ENCODE data around the gene TNF.

GRCh38 chr6:31547727-31548543, 27.4 kb upstream of the TNF start:
- TF ChIP-seq, protein P1, sequence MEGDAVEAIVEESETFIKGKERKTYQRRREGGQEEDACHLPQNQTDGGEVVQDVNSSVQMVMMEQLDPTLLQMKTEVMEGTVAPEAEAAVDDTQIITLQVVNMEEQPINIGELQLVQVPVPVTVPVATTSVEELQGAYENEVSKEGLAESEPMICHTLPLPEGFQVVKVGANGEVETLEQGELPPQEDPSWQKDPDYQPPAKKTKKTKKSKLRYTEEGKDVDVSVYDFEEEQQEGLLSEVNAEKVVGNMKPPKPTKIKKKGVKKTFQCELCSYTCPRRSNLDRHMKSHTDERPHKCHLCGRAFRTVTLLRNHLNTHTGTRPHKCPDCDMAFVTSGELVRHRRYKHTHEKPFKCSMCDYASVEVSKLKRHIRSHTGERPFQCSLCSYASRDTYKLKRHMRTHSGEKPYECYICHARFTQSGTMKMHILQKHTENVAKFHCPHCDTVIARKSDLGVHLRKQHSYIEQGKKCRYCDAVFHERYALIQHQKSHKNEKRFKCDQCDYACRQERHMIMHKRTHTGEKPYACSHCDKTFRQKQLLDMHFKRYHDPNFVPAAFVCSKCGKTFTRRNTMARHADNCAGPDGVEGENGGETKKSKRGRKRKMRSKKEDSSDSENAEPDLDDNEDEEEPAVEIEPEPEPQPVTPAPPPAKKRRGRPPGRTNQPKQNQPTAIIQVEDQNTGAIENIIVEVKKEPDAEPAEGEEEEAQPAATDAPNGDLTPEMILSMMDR (IDR thresholded peaks at IDR 0.05; ENCODE audit: insufficient read depth, low read depth, low read length) = no peak
- TF ChIP-seq EZH2 (IDR thresholded peaks at IDR 0.05; ENCODE audit: insufficient read depth, low read length) = no peak

All from astrocyte (in vitro differentiated cells and primary cell).